Fibroblast of lung (primary cell): ENCODE measurements around the gene GM2A. TPM values are rescaled to one million over a fixed set of nuclear protein-coding genes. Genes with fewer than 3 reads are reported as not detected.

ENCODE experiments used
- DNase-seq, 2 donors: peaks; one replicate each; pipeline versions ENCODE4 v3.0.0 to v3.0.0-alpha.2; 2010; ENCODE audit warnings: low read depth in 2 of 2
- H2AFZ ChIP-seq: 2 replicates; pipeline ENCODE4 v1.5.1; 2012; ENCODE audit warnings: low read length, control low read depth, inconsistent platforms
- H3K27ac ChIP-seq: 2 replicates; pipeline ENCODE4 v1.5.1; 2011; ENCODE audit warnings: low read length, control low read depth; ENCODE audit not compliant: insufficient read depth
- H3K27me3 ChIP-seq: 2 replicates; pipeline ENCODE4 v1.5.1; 2011; ENCODE audit warnings: mild to moderate bottlenecking, low read length; ENCODE audit not compliant: control insufficient read depth, insufficient read depth
- H3K36me3 ChIP-seq: 2 replicates; pipeline ENCODE4 v1.5.1; 2011; ENCODE audit warnings: low read length; ENCODE audit not compliant: control insufficient read depth, insufficient read depth
- H3K4me1 ChIP-seq: 2 replicates; pipeline ENCODE4 v1.5.1; 2011; ENCODE audit warnings: low read length; ENCODE audit not compliant: control insufficient read depth, insufficient read depth; ENCODE audit errors: extremely low read depth
- H3K4me2 ChIP-seq: 2 replicates; pipeline ENCODE4 v1.5.1; 2011; ENCODE audit warnings: low read length, control low read depth; ENCODE audit not compliant: insufficient read depth; ENCODE audit errors: extremely low read depth
- H3K4me3 ChIP-seq, 4 experiments: fragments of 200-600 bp in 1 of 4; sonication (generic) in 1 of 4; replicated peaks in 1 of 4; 2 replicates each; pipeline ENCODE4 v1.5.1; 2011 to 2016; ENCODE audit warnings: low read length in 4 of 4, low read depth in 3 of 4, mild to moderate bottlenecking in 3 of 4, control low read depth in 2 of 4, inconsistent platforms in 1 of 4, mixed read lengths in 1 of 4; ENCODE audit not compliant: insufficient read depth in 1 of 4; ENCODE audit errors: control extremely low read depth in 1 of 4
- H3K79me2 ChIP-seq: 2 replicates; pipeline ENCODE4 v1.5.1; 2012; ENCODE audit warnings: mild to moderate bottlenecking, low read length, inconsistent platforms; ENCODE audit not compliant: control insufficient read depth, insufficient read depth
- H3K9ac ChIP-seq: 2 replicates; pipeline ENCODE4 v1.5.1; 2011; ENCODE audit warnings: mild to moderate bottlenecking, low read length, control low read depth; ENCODE audit not compliant: insufficient read depth
- H3K9me3 ChIP-seq: 2 replicates; pipeline ENCODE4 v1.5.1; 2012; ENCODE audit warnings: low read depth, low read length; ENCODE audit not compliant: control insufficient read depth, insufficient read depth
- H4K20me1 ChIP-seq: 2 replicates; pipeline ENCODE4 v1.5.1; 2011; ENCODE audit warnings: low read length; ENCODE audit not compliant: control insufficient read depth, insufficient read depth; ENCODE audit errors: extremely low read depth
- CTCF ChIP-seq, 2 donors: IDR thresholded peaks in 1 of 2; conservative IDR thresholded peaks in 1 of 2; 1 replicate in 1 of 2; 2 replicates in 1 of 2; pipeline ENCODE4 v1.5.1; 2011 to 2012; ENCODE audit warnings: low read length in 2 of 2, control low read depth in 1 of 2, inconsistent platforms in 1 of 2, low read depth in 1 of 2, mild to moderate bottlenecking in 1 of 2
- EZH2 ChIP-seq: IDR thresholded peaks from 2 replicates; pipeline ENCODE4 v1.5.1; 2012; ENCODE audit warnings: low read length, control low read depth, mild to moderate bottlenecking; ENCODE audit errors: missing control alignments
- polyA plus RNA-seq, 2 donors: library from polyadenylated mRNA; depleted of rRNA in 1 of 2; stranded (reverse) in 1 of 2; unstranded in 1 of 2; fragments of >200 nt; gene quantifications; 2 replicates each; pipeline ENCODE4 v1.2.1, GENCODE V29; 2011 to 2012; ENCODE audit warnings: missing spikeins in 1 of 2
- total RNA-seq: library from RNA; depleted of rRNA; stranded (reverse); fragments of >200 nt; gene quantifications from 2 replicates; pipeline ENCODE4 v1.2.1, GENCODE V29; 2014

GM2A gene
- total and polyA plus RNA-seq, 2 donors (not counting 1 experiment from before 2014, with no cell fraction given), result 11.9 to 28.2 TPM

- Histone ChIP-seq H3K36me3 (no peaks in the 10 kb centered on the region), H3K27ac (no peak overlapping the region), H3K9me3 (no peaks in the 10 kb centered on the region), H3K9ac (no peak overlapping the region), H2AFZ (no peak overlapping the region), H3K79me2 (no peaks in the 10 kb centered on the region), H3K27me3 (peaks cover 5% of the 10 kb centered on the region), H4K20me1 (no peaks in the 10 kb centered on the region), H3K4me3 (no peak overlapping the region), H3K4me1 (no peaks in the 10 kb centered on the region), H3K4me2 (no peak overlapping the region)
- DNase-seq, result no peak
- TF ChIP-seq CTCF (conservative IDR thresholded peaks at IDR 0.05 in 1 of 2, IDR thresholded peaks at IDR 0.05 in 1 of 2; ENCODE audit: low read depth in 1 of 2, low read length in 2 of 2), result no peak
- no peak for TF ChIP-seq EZH2
These were observed 11.9 kb upstream of the GM2A start for GRCh38 chr5:151240924-151241635.

GRCh38 chr5:151243127-151243526, 9.9 kb upstream of the GM2A start:
- no peaks in the 10 kb centered on the region for H3K36me3 ChIP-seq
- H3K4me3 ChIP-seq, result no peak overlapping the region
- H3K4me1 ChIP-seq, result no peaks in the 10 kb centered on the region
- H3K27ac ChIP-seq, result no peak overlapping the region
- peaks cover 5% of the 10 kb centered on the region for H3K27me3 ChIP-seq
- no peak overlapping the region for H3K9ac ChIP-seq
- H2AFZ ChIP-seq, result no peak overlapping the region
- TF ChIP-seq CTCF (conservative IDR thresholded peaks at IDR 0.05 in 1 of 2, IDR thresholded peaks at IDR 0.05 in 1 of 2; ENCODE audit: low read depth in 1 of 2, low read length in 2 of 2), result no peak
- no peak for TF ChIP-seq EZH2
- H3K4me2 ChIP-seq, result no peak overlapping the region
- no peaks in the 10 kb centered on the region for H3K9me3 ChIP-seq
- no peaks in the 10 kb centered on the region for H3K79me2 ChIP-seq
- DNase-seq, result no peak
- H4K20me1 ChIP-seq, result no peaks in the 10 kb centered on the region

GRCh38 chr5:151243564-151243963, 9.4 kb upstream of the GM2A start:
- H2AFZ ChIP-seq, result no peak overlapping the region
- DNase-seq, result no peak

More at GRCh38 chr5:151243564-151243963, 9.4 kb upstream of the GM2A start:
- no peaks in the 10 kb centered on the region for H4K20me1 ChIP-seq
- no peaks in the 10 kb centered on the region for H3K4me1 ChIP-seq
- H3K4me2 ChIP-seq, result no peak overlapping the region
- no peak overlapping the region for H3K4me3 ChIP-seq
- H3K27ac ChIP-seq, result no peak overlapping the region
- H3K27me3 ChIP-seq, result peaks cover 2% of the 10 kb centered on the region
- H3K9ac ChIP-seq, result no peak overlapping the region
- H3K9me3 ChIP-seq, result no peaks in the 10 kb centered on the region
- H3K36me3 ChIP-seq, result no peaks in the 10 kb centered on the region
- H3K79me2 ChIP-seq, result no peaks in the 10 kb centered on the region
- TF ChIP-seq CTCF (conservative IDR thresholded peaks at IDR 0.05 in 1 of 2, IDR thresholded peaks at IDR 0.05 in 1 of 2; ENCODE audit: low read depth in 1 of 2, low read length in 2 of 2), result no peak
